GM23338 (cell line): Measurements from ENCODE around the gene HNF4A. TPM values are rescaled to one million over a fixed set of nuclear protein-coding genes. Genes with fewer than 3 reads are reported as not detected.

Source experiments
- ATAC-seq: fragments of 200-7000 bp; cut with Tn5 transposase; 3 replicates; pipeline ENCODE4 v1.9.1; 2020
- DNase-seq: peaks from one replicate; pipeline ENCODE4 v3.0.0-alpha.2; 2015; ENCODE audit warnings: low spot score
- H2AFZ ChIP-seq: fragments of 200-600 bp; sonication (generic); 2 replicates; pipeline ENCODE4 v1.8.0; 2016; ENCODE audit warnings: antibody characterized with exemption, mild to moderate bottlenecking, moderate library complexity
- H3F3A ChIP-seq: fragments of 200-600 bp; sonication (generic); replicated peaks from 2 replicates; pipeline ENCODE4 v1.8.0; 2017; ENCODE audit warnings: antibody characterized with exemption, mixed run types, low read depth
- H3K27ac ChIP-seq: fragments of 200-600 bp; sonication (generic); 2 replicates; pipeline ENCODE4 v1.6.1; 2016; ENCODE audit warnings: low read depth
- H3K27me3 ChIP-seq: fragments of 200-600 bp; sonication (generic); 2 replicates; pipeline ENCODE4 v1.8.0; 2016; ENCODE audit warnings: mild to moderate bottlenecking, mixed run types, moderate library complexity; ENCODE audit not compliant: insufficient read depth
- H3K36me3 ChIP-seq: fragments of 200-600 bp; sonication (generic); 2 replicates; pipeline ENCODE4 v1.8.0; 2016; ENCODE audit warnings: mild to moderate bottlenecking; ENCODE audit not compliant: insufficient read depth
- H3K4me1 ChIP-seq: fragments of 200-600 bp; sonication (generic); 2 replicates; pipeline ENCODE4 v1.8.0; 2016; ENCODE audit warnings: mild to moderate bottlenecking, moderate library complexity; ENCODE audit not compliant: insufficient read depth
- H3K4me2 ChIP-seq: fragments of 200-600 bp; sonication (generic); 2 replicates; pipeline ENCODE4 v1.7.1; 2017; ENCODE audit warnings: mixed run types
- H3K4me3 ChIP-seq: fragments of 200-600 bp; sonication (generic); 2 replicates; pipeline ENCODE4 v1.6.1; 2016; ENCODE audit warnings: mixed run types
- H3K79me2 ChIP-seq: fragments of 200-600 bp; sonication (generic); replicated peaks from 2 replicates; pipeline ENCODE4 v1.8.0; 2017; ENCODE audit warnings: mild to moderate bottlenecking; ENCODE audit not compliant: insufficient read depth
- H3K9me2 ChIP-seq: fragments of 200-600 bp; sonication (generic); 2 replicates; pipeline ENCODE4 v1.8.0; 2017; ENCODE audit not compliant: insufficient read depth
- H4K20me1 ChIP-seq: fragments of 200-600 bp; sonication (generic); replicated peaks from 2 replicates; pipeline ENCODE4 v1.8.0; 2017; ENCODE audit warnings: mild to moderate bottlenecking; ENCODE audit not compliant: insufficient read depth
- H3K27ac Mint-ChIP-seq: 2 replicates; pipeline ENCODE4 v1.8.0; 2020; ENCODE audit warnings: inconsistent platforms, mild to moderate bottlenecking, moderate library complexity, mixed read lengths
- H3K27me3 Mint-ChIP-seq: 3 replicates; pipeline ENCODE4 v1.8.0; 2022; ENCODE audit warnings: low read depth, mild to moderate bottlenecking, moderate library complexity, mixed read lengths, inconsistent platforms; ENCODE audit not compliant: insufficient read depth, poor library complexity
- H3K36me3 Mint-ChIP-seq: 3 replicates; pipeline ENCODE4 v1.8.0; 2021; ENCODE audit warnings: low read depth, mild to moderate bottlenecking, inconsistent platforms, moderate library complexity, mixed read lengths
- H3K4me1 Mint-ChIP-seq: 3 replicates; pipeline ENCODE4 v1.8.0; 2020; ENCODE audit warnings: mild to moderate bottlenecking, inconsistent platforms, mixed read lengths
- H3K4me3 Mint-ChIP-seq: 3 replicates; pipeline ENCODE4 v1.8.0; 2021; ENCODE audit warnings: moderate library complexity, mild to moderate bottlenecking, inconsistent platforms, mixed read lengths
- H3K9me3 Mint-ChIP-seq: 3 replicates; pipeline ENCODE4 v1.8.0; 2020; ENCODE audit warnings: moderate library complexity, mild to moderate bottlenecking, inconsistent platforms, mixed read lengths
- CREB1 ChIP-seq: fragments of 250-450 bp; sonication (Bioruptor Pico); IDR thresholded peaks from 2 replicates; pipeline ENCODE4 v1.5.0; 2020; ENCODE audit warnings: low read depth, mild to moderate bottlenecking, moderate library complexity
- EZH2 ChIP-seq: fragments of 200-600 bp; sonication (generic); IDR thresholded peaks from one replicate; pipeline ENCODE4 v1.8.0; 2017; ENCODE audit warnings: antibody characterized with exemption, mild to moderate bottlenecking, low read depth; ENCODE audit not compliant: unreplicated experiment
- EZH2phosphoT487 ChIP-seq: fragments of 200-600 bp; sonication (generic); IDR thresholded peaks from one replicate; pipeline ENCODE4 v1.8.1; 2018; ENCODE audit warnings: antibody characterized with exemption; ENCODE audit not compliant: unreplicated experiment
- JUNB ChIP-seq: IDR thresholded peaks from one replicate; pipeline ENCODE4 v1.6.1; 2016; ENCODE audit warnings: antibody characterized with exemption; ENCODE audit not compliant: unreplicated experiment
- NANOG ChIP-seq: IDR thresholded peaks from 2 replicates; pipeline ENCODE4 v1.6.1; 2016; ENCODE audit warnings: antibody characterized with exemption, borderline replicate concordance
- POLR2AphosphoS5 ChIP-seq: IDR thresholded peaks from 2 replicates; pipeline ENCODE4 v1.6.1; 2016; ENCODE audit warnings: antibody characterized with exemption, low read depth
- STAT1 ChIP-seq: IDR thresholded peaks from one replicate; pipeline ENCODE4 v1.6.1; 2016; ENCODE audit warnings: antibody characterized with exemption; ENCODE audit not compliant: unreplicated experiment
- ZNF114 ChIP-seq: fragments of 250-450 bp; sonication (Bioruptor Pico); IDR thresholded peaks from 2 replicates; pipeline ENCODE4 v1.5.0; 2020; ENCODE audit warnings: mild to moderate bottlenecking, moderate library complexity
- ZNF331 ChIP-seq: fragments of 250-450 bp; sonication (Bioruptor Pico); IDR thresholded peaks from 2 replicates; pipeline ENCODE4 v1.5.0; 2020; ENCODE audit warnings: low read depth, mild to moderate bottlenecking, moderate library complexity
- polyA plus RNA-seq: library from polyadenylated mRNA; unstranded; fragments of >200 nt; fragmentation: Nextera tagmentation; extraction: Ambion mirVana; gene quantifications from 2 replicates; pipeline ENCODE4 v1.2.1, GENCODE V29; 2016
- total RNA-seq: library from RNA; depleted of rRNA; stranded (reverse); fragments of >200 nt; shearing (Covaris generic); gene quantifications from 2 replicates; pipeline ENCODE4 v1.2.3, GENCODE V29; 2014
- TF ChIP-seq, protein P1 (sequence below): fragments of 250-450 bp; sonication (Bioruptor Pico); IDR thresholded peaks from 2 replicates; pipeline ENCODE4 v1.5.0; 2020; ENCODE audit warnings: mild to moderate bottlenecking, moderate library complexity
- TF ChIP-seq, protein P2 (sequence below): IDR thresholded peaks from one replicate; pipeline ENCODE4 v1.6.1; 2018; ENCODE audit warnings: antibody characterized with exemption; ENCODE audit not compliant: unreplicated experiment
- TF ChIP-seq, protein P3 (sequence below), 2 experiments: fragments of 200-600 bp in 1 of 2; sonication (generic) in 1 of 2; conservative IDR thresholded peaks; 2 replicates each; pipeline versions ENCODE4 v1.5.1 to v1.6.1; 2016 to 2017; ENCODE audit warnings: antibody characterized with exemption in 2 of 2, low read depth in 2 of 2, mild to moderate bottlenecking in 2 of 2, moderate library complexity in 1 of 2
- TF ChIP-seq, protein P4 (sequence below): IDR thresholded peaks from 2 replicates; pipeline ENCODE4 v1.6.1; 2016; ENCODE audit warnings: antibody characterized with exemption

HNF4A gene
- total and polyA plus RNA-seq, 2 experiments from 2014 or later = not detected

DNA sequence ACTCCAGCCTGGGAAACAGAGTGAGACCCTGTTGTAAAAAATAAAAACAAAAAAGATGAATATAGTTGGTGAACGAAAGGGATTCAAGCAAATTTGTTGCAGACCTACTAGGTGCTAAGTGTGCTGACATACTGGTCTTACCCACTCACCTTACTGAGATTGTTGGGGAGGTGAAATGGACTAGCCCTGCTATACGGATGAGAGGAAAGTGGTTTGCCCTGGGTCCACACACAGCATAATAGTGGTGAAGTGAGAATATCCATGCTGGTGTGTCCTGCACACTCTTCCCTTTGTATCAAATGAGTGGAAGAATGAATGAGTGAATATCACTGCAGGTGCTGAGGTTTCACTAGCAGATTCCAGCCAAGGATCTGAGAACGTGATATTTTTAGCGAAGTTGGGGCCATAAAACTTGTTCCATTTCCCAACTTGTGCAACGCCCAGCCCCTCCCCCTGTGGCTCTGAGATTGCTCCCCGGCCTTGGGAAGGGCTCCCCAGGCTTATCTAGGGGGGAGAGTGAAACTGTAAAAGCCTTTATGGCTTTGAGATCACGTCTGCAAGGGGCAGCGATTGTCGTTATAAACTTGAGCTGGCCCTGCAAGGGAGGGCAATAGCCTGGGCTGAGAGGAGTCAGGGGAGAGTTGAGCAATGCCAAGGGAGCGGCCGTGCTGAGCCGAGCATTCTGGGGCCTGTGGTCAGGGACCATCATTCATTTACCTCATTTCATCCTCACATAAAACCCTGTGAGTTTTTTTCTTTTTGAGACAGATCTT is 87.0 kb downstream of the HNF4A start:
- H3K36me3 ChIP-seq = no peaks in the 10 kb centered on the region
- no peaks in the 10 kb centered on the region for H3K79me2 ChIP-seq
- Mint-ChIP-seq H3K4me3 (no peak overlapping the region), H3K27me3 (peaks cover 7% of the 10 kb centered on the region), H3K27ac (no peak overlapping the region; the same call in 1 of the 2 replicates), H3K36me3 (no peaks in the 10 kb centered on the region), H3K4me1 (no peaks in the 10 kb centered on the region), H3K9me3 (no peaks in the 10 kb centered on the region; the same call in 2 of the 3 replicates)
- H3K27me3 ChIP-seq = no peaks in the 10 kb centered on the region
- no peaks in the 10 kb centered on the region for H4K20me1 ChIP-seq
- H2AFZ ChIP-seq = no peak overlapping the region
- H3K4me2 ChIP-seq = no peak overlapping the region
- H3K4me1 ChIP-seq = no peaks in the 10 kb centered on the region
- no peak overlapping the region for H3K4me3 ChIP-seq
- no peaks in the 10 kb centered on the region for H3K9me2 ChIP-seq
- no peak overlapping the region for H3K27ac ChIP-seq
- DNase-seq (no peak), ATAC-seq (no peak)
- TF ChIP-seq ZNF331 (no peak), EZH2phosphoT487 (no peak), CREB1 (CRISPR knock-in tag) (no peak), POLR2AphosphoS5 (no peak), STAT1 (no peak), ZNF114 (CRISPR knock-in tag) (no peak), NANOG (no peak), JUNB (no peak), EZH2 (no peak)
- TF ChIP-seq, protein P1, sequence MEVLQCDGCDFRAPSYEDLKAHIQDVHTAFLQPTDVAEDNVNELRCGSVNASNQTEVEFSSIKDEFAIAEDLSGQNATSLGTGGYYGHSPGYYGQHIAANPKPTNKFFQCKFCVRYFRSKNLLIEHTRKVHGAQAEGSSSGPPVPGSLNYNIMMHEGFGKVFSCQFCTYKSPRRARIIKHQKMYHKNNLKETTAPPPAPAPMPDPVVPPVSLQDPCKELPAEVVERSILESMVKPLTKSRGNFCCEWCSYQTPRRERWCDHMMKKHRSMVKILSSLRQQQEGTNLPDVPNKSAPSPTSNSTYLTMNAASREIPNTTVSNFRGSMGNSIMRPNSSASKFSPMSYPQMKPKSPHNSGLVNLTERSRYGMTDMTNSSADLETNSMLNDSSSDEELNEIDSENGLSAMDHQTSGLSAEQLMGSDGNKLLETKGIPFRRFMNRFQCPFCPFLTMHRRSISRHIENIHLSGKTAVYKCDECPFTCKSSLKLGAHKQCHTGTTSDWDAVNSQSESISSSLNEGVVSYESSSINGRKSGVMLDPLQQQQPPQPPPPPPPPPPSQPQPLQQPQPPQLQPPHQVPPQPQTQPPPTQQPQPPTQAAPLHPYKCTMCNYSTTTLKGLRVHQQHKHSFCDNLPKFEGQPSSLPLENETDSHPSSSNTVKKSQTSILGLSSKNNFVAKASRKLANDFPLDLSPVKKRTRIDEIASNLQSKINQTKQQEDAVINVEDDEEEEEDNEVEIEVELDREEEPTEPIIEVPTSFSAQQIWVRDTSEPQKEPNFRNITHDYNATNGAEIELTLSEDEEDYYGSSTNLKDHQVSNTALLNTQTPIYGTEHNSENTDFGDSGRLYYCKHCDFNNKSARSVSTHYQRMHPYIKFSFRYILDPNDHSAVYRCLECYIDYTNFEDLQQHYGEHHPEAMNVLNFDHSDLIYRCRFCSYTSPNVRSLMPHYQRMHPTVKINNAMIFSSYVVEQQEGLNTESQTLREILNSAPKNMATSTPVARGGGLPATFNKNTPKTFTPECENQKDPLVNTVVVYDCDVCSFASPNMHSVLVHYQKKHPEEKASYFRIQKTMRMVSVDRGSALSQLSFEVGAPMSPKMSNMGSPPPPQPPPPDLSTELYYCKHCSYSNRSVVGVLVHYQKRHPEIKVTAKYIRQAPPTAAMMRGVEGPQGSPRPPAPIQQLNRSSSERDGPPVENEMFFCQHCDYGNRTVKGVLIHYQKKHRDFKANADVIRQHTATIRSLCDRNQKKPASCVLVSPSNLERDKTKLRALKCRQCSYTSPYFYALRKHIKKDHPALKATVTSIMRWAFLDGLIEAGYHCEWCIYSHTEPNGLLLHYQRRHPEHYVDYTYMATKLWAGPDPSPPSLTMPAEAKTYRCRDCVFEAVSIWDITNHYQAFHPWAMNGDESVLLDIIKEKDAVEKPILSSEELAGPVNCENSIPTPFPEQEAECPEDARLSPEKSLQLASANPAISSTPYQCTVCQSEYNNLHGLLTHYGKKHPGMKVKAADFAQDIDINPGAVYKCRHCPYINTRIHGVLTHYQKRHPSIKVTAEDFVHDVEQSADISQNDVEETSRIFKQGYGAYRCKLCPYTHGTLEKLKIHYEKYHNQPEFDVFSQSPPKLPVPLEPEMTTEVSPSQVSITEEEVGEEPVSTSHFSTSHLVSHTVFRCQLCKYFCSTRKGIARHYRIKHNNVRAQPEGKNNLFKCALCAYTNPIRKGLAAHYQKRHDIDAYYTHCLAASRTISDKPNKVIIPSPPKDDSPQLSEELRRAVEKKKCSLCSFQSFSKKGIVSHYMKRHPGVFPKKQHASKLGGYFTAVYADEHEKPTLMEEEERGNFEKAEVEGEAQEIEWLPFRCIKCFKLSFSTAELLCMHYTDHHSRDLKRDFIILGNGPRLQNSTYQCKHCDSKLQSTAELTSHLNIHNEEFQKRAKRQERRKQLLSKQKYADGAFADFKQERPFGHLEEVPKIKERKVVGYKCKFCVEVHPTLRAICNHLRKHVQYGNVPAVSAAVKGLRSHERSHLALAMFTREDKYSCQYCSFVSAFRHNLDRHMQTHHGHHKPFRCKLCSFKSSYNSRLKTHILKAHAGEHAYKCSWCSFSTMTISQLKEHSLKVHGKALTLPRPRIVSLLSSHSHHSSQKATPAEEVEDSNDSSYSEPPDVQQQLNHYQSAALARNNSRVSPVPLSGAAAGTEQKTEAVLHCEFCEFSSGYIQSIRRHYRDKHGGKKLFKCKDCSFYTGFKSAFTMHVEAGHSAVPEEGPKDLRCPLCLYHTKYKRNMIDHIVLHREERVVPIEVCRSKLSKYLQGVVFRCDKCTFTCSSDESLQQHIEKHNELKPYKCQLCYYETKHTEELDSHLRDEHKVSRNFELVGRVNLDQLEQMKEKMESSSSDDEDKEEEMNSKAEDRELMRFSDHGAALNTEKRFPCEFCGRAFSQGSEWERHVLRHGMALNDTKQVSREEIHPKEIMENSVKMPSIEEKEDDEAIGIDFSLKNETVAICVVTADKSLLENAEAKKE (CRISPR knock-in tag) = no peak
- TF ChIP-seq, protein P2, sequence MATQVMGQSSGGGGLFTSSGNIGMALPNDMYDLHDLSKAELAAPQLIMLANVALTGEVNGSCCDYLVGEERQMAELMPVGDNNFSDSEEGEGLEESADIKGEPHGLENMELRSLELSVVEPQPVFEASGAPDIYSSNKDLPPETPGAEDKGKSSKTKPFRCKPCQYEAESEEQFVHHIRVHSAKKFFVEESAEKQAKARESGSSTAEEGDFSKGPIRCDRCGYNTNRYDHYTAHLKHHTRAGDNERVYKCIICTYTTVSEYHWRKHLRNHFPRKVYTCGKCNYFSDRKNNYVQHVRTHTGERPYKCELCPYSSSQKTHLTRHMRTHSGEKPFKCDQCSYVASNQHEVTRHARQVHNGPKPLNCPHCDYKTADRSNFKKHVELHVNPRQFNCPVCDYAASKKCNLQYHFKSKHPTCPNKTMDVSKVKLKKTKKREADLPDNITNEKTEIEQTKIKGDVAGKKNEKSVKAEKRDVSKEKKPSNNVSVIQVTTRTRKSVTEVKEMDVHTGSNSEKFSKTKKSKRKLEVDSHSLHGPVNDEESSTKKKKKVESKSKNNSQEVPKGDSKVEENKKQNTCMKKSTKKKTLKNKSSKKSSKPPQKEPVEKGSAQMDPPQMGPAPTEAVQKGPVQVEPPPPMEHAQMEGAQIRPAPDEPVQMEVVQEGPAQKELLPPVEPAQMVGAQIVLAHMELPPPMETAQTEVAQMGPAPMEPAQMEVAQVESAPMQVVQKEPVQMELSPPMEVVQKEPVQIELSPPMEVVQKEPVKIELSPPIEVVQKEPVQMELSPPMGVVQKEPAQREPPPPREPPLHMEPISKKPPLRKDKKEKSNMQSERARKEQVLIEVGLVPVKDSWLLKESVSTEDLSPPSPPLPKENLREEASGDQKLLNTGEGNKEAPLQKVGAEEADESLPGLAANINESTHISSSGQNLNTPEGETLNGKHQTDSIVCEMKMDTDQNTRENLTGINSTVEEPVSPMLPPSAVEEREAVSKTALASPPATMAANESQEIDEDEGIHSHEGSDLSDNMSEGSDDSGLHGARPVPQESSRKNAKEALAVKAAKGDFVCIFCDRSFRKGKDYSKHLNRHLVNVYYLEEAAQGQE = no peak
- TF ChIP-seq, protein P3, sequence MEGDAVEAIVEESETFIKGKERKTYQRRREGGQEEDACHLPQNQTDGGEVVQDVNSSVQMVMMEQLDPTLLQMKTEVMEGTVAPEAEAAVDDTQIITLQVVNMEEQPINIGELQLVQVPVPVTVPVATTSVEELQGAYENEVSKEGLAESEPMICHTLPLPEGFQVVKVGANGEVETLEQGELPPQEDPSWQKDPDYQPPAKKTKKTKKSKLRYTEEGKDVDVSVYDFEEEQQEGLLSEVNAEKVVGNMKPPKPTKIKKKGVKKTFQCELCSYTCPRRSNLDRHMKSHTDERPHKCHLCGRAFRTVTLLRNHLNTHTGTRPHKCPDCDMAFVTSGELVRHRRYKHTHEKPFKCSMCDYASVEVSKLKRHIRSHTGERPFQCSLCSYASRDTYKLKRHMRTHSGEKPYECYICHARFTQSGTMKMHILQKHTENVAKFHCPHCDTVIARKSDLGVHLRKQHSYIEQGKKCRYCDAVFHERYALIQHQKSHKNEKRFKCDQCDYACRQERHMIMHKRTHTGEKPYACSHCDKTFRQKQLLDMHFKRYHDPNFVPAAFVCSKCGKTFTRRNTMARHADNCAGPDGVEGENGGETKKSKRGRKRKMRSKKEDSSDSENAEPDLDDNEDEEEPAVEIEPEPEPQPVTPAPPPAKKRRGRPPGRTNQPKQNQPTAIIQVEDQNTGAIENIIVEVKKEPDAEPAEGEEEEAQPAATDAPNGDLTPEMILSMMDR (conservative IDR thresholded peaks at IDR 0.05; ENCODE audit: low read depth in 2 of 2) = no peak
- TF ChIP-seq, protein P4, sequence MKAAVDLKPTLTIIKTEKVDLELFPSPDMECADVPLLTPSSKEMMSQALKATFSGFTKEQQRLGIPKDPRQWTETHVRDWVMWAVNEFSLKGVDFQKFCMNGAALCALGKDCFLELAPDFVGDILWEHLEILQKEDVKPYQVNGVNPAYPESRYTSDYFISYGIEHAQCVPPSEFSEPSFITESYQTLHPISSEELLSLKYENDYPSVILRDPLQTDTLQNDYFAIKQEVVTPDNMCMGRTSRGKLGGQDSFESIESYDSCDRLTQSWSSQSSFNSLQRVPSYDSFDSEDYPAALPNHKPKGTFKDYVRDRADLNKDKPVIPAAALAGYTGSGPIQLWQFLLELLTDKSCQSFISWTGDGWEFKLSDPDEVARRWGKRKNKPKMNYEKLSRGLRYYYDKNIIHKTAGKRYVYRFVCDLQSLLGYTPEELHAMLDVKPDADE = no peak
- no peaks in the 10 kb centered on the region for H3F3A ChIP-seq
